Vagina (tissue), 2 donors: ENCODE data around the gene MAPK8IP2.

Experiments used
- POLR2A ChIP-seq, 2 donors: fragments of 450-650 bp; IDR thresholded peaks; one replicate each; pipeline ENCODE4 v1.6.1; 2017; ENCODE audit warnings: antibody characterized with exemption in 2 of 2, mild to moderate bottlenecking in 2 of 2, moderate library complexity in 2 of 2
- TF ChIP-seq, protein P1 (sequence below), 3 experiments: fragments of 450-650 bp in 2 of 3; fragments of 200-600 bp in 1 of 3; sonication (generic) in 1 of 3; IDR thresholded peaks; one replicate each; pipeline ENCODE4 v1.5.1; 2017 to 2019; ENCODE audit warnings: antibody characterized with exemption in 3 of 3, mild to moderate bottlenecking in 2 of 3, moderate library complexity in 2 of 3

DNA sequence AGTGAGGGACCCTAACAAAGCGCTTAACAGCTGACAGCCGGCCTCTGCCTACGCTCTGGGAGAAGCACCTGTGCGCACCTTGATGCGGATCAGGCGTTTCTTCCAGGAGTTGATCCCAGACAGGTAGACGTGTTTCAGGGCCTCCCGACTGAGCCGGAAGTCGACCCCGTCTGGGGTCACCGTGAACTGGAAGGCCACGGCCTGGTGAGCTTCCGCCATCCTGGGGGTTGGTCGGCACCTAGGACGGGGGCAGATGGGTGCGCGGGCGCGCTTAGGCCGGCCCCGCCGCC is 23.0 kb upstream of the MAPK8IP2 start:
- TF ChIP-seq, protein P1, sequence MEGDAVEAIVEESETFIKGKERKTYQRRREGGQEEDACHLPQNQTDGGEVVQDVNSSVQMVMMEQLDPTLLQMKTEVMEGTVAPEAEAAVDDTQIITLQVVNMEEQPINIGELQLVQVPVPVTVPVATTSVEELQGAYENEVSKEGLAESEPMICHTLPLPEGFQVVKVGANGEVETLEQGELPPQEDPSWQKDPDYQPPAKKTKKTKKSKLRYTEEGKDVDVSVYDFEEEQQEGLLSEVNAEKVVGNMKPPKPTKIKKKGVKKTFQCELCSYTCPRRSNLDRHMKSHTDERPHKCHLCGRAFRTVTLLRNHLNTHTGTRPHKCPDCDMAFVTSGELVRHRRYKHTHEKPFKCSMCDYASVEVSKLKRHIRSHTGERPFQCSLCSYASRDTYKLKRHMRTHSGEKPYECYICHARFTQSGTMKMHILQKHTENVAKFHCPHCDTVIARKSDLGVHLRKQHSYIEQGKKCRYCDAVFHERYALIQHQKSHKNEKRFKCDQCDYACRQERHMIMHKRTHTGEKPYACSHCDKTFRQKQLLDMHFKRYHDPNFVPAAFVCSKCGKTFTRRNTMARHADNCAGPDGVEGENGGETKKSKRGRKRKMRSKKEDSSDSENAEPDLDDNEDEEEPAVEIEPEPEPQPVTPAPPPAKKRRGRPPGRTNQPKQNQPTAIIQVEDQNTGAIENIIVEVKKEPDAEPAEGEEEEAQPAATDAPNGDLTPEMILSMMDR (IDR thresholded peaks at IDR 0.05) = no peak
- no peak for TF ChIP-seq POLR2A (IDR thresholded peaks at IDR 0.05)
